ENCODE results near the gene PRKAG2.

DNA sequence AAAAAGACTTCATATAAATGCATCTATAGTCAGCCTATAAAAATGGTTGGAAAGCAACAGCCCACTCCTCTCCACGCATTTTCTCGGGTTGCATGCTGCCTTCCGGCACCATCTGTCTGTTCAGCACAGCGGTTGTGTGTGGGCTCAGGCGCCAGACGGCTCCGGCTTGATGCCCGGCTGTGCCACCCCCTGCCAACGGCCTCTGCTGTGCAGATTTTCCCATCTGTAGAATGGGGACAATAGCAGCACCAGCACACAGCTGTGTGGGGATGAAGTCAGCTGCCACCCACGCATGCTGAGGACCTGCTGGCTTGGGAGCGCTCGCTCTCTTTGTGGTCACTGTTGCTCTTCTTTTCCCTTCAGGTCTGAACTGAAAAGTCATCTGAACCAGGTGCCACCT is 19.5 kb downstream of the PRKAG2 start:
- no peak for TF ChIP-seq CTCF (IDR thresholded peaks at IDR 0.05)
- TF ChIP-seq POLR2A (IDR thresholded peaks at IDR 0.05) = no peak
